T-helper 2 cell (primary cell): ENCODE measurements around the gene ECE1.
"Not testable (repeated sequence)": the region's sequence is repeated elsewhere in the genome, so short reads cannot be mapped to it uniquely, and the experiment has no call there.

ENCODE experiments used
- DNase-seq, 5 experiments: peaks; one replicate each; pipeline versions ENCODE4 v3.0.0 to v3.0.0-alpha.2; 2012 to 2022

Gene ECE1

DNA sequence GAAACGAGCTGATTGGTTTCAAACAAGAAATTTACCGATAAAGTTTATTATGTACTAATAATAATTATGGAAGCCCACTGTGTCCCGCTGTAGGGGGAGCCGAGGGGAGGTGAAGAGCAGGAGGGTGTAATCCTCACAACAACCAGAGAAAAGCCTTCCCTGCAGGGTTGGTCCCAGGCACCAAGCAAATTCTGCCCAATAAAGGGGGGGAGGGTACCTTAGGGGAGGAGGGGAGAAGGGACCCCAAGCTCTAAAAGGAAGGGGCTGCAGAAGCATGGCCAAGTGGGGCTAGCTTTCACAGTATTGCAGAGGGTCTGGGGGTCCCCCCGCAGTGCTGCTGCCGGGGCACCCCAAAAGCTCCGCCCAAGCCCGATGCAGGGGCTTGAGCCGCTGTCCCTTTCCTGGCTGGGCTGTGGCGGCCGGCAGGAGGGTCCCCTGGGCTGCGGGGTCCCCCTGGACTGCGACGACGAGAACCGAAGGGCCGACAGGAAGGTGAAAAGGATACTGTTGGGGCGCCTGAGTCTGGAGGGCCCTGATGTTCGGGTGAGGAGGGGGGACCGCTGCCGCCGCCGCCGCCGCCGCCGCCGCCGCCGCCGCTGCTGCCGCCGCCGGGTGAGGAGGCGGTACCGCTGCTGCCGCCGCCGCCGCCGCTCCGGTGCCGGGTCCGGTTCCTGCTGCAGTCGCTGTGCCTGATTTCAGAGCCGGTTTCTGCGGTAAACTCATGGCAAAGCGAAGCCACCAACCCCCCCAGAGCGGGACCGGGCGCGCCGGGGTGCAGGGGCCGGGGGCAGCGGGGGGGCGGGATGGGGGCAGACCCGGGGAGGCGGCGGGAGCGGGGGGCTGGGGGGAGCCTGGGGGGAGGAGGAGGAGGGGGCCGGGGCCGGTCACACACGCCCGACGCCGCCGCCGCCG is 114.3 kb downstream of the ECE1 start:
- DNase-seq, result peak; percentile 18 to 49 (median 35)

DNA sequence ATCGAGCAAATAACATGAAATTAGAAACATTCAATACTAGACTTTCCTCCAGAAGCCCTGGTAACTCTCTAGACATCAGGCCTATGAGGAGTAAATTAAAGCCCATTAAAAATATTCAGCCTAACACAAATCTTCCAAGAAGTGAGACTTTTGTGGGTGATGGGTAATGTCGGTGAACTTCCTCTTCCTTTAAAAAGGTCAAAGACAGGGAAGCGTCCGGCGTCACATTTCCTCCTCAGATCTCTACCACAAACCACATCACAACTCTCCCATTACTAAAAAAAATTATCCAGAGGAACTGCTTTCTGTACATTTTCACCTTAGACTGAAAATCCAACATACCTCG is 115.0 kb downstream of the ECE1 start:
- peak in 3 of 5 experiments; percentile 35 to 59 (median 45) for DNase-seq

DNA sequence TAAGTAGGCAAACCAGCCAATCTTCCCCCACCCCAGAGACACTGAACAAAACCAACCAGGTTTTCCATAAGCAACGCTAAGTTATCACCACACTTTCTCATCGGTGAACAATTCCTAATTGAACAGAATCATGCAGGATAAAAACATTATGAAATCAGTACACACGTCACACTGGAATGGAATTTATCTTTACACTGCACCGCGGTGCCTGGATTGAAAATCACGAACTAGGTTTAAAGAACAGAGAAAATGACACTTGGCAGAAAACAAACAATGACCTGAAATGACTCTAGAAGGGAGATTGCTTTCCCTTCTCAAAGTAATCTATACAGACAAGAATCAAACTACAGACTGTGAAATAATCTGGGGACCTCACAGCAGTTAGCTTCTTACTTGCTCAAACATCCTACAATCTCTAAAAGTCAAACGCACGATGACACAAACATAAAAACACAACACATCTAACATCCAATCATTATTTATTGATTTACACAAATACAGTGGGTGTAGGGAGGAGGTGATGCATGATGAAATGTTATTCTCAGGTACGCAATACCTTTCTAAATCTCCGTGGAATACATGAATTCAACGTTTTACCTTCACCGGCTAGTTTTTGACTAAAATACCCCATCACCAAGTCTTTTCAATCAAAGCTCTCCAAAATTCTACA is 115.5 kb downstream of the ECE1 start:
- DNase-seq, result no peak

DNA sequence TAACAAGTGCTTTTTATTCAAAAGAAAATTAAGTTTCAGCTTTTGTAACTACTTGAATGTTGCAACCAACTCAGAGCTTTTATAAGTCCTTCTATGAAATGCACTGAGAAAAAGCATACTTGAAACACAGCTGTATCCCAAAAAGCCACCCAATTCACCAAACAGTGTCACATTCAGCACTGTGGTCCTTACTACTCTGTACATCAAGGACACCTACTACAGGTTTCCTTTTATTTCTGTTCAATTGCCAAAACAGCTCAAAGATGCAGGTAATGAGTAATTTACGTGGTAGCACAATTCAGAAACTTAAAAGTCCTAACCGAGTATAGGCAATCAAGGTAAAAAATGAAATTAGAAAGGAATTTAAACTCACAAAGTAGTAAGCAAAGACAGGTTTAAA is 116.0 kb downstream of the ECE1 start:
- no peak for DNase-seq

DNA sequence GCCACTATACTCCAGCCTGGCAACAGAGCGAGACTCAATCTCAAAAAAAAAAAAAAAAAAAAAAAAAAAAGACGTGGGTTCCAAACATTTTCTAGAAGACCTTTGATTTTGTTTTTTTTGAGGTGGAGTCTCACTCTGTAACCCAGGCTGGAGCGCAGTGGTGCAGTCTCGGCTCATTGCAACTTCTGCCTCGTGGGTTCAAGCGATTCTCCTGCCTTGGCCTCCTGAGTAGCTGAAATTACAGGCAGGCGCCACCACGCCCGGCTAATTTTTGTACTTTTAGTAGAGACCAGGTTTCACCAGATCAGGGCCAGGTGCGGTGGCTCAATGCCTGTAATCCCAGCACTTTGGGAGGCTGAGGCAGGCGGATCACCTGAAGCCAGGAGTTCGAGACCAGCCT is 117.2 kb downstream of the ECE1 start:
- DNase-seq, result not testable (repeated sequence)

DNA sequence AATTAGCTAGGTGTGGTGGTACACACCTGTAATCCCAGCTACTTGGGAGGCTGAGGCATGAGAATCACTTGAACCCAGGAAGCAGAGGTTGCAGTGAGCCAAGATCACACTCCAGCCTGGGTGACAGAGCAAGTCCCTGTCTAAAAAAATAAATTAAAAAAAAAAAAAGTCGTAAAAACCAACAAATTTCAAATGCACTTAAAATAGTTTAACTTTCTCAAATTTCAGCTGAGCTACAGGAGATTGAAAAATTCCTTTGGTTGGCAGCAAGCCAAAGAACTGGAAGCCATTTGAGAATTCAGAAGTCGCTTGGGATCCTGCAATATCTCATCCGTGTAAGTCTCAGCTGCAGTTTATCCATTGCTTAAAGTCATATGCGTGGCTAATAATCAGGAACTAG is 119.4 kb downstream of the ECE1 start:
- DNase-seq, result not testable (repeated sequence)

DNA sequence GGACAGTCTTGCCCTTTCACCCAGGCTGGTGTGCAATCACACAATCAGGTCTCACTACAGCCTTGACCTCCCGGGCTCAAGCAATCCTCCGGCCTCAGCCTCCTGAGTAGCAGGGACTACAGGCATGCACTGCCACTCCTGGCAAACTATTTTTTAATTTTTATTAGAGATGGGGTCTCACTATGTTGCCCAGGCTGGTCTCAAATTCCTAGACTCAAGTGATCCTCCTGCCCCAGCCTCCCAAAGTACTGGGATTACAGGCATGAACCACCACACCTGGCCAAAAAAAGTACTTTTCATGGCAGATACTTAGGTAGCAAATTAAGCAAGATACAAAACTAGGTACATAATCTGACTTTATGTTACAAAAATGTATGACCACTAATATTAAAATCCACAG is 121.8 kb downstream of the ECE1 start:
- DNase-seq, result no peak
